Calu3 (cell line): ENCODE measurements around the gene GRXCR1. TPM values are rescaled to one million over a fixed set of nuclear protein-coding genes. Genes with fewer than 3 reads are reported as not detected.
A peak's percentile ranks its signal among the peaks of the same experiment; 100 is the strongest.

ENCODE experiments used
- BruUV-seq: library from RNA; stranded (reverse); fragments of 400-500 nt; replicated peaks from 2 replicates; lab custom pipeline; 2021; lab: Mats Ljungman, UMichigan
- CTCF ChIA-PET: fragments of 300-600 bp; sonication (Branson Sonifier 250); formaldehyde crosslinking; loops from one replicate; lab custom pipeline; 2022; ENCODE audit warnings: antibody characterized with exemption; lab: Charles Lee
- DNase-seq: peaks from one replicate; pipeline ENCODE4 v3.0.0; 2022
- H3K27ac Mint-ChIP-seq: one replicate; pipeline ENCODE4 v1.8.0; 2022; ENCODE audit warnings: mixed read lengths; ENCODE audit not compliant: unreplicated experiment
- H3K27me3 Mint-ChIP-seq: one replicate; pipeline ENCODE4 v1.8.0; 2022; ENCODE audit warnings: mixed read lengths; ENCODE audit not compliant: unreplicated experiment
- H3K36me3 Mint-ChIP-seq: one replicate; pipeline ENCODE4 v1.8.0; 2022; ENCODE audit warnings: mild to moderate bottlenecking, moderate library complexity, mixed read lengths; ENCODE audit not compliant: insufficient read depth, unreplicated experiment
- H3K4me1 Mint-ChIP-seq: one replicate; pipeline ENCODE4 v1.8.0; 2022; ENCODE audit warnings: mild to moderate bottlenecking, low read depth, mixed read lengths; ENCODE audit not compliant: unreplicated experiment
- H3K4me3 Mint-ChIP-seq: one replicate; pipeline ENCODE4 v1.8.0; 2022; ENCODE audit warnings: mild to moderate bottlenecking, low read depth, moderate library complexity, mixed read lengths; ENCODE audit not compliant: unreplicated experiment
- H3K9me3 Mint-ChIP-seq: one replicate; pipeline ENCODE4 v1.8.0; 2022; ENCODE audit warnings: low read depth, mixed read lengths; ENCODE audit not compliant: unreplicated experiment
- intact Hi-C: fragments of 100-400 bp; cut with micrococcal nuclease; formaldehyde crosslinking; loops from one replicate; pipeline ENCODE4 v1.10.0; 2022; ENCODE audit not compliant: unreplicated experiment
- total RNA-seq: library from RNA; stranded (reverse); gene quantifications from 2 replicates; pipeline ENCODE4 v1.2.3, GENCODE V29; 2022
- TF ChIP-seq, protein P1 (sequence below): fragments of 200-600 bp; IDR thresholded peaks from one replicate; pipeline ENCODE4 v1.8.0; 2022; ENCODE audit warnings: antibody characterized with exemption; ENCODE audit not compliant: unreplicated experiment

GRXCR1 gene
- total RNA-seq, 1 experiment from 2014 or later, result not detected

DNA sequence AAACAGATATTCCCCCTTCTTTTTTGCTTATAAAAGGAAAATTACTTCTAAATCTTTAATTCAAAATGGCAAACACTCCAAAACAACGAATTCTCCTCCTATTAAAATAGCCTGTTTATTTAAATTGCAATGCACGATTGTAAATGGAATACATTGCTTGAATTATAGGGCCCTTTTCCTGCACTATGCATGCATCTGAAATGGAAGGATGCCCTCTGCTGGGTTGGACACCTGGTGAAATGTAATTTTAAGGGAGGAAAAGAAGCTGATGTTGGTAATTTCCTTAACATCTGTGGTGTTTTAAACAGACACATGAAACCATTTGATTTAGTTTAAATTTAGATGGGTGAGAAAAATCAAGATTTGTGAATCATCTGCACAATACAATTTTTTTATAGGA, 72.8 kb downstream of the GRXCR1 start:
- TF ChIP-seq, protein P1, sequence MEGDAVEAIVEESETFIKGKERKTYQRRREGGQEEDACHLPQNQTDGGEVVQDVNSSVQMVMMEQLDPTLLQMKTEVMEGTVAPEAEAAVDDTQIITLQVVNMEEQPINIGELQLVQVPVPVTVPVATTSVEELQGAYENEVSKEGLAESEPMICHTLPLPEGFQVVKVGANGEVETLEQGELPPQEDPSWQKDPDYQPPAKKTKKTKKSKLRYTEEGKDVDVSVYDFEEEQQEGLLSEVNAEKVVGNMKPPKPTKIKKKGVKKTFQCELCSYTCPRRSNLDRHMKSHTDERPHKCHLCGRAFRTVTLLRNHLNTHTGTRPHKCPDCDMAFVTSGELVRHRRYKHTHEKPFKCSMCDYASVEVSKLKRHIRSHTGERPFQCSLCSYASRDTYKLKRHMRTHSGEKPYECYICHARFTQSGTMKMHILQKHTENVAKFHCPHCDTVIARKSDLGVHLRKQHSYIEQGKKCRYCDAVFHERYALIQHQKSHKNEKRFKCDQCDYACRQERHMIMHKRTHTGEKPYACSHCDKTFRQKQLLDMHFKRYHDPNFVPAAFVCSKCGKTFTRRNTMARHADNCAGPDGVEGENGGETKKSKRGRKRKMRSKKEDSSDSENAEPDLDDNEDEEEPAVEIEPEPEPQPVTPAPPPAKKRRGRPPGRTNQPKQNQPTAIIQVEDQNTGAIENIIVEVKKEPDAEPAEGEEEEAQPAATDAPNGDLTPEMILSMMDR, result no peak
- CTCF ChIA-PET, result interaction anchor here (1.0 kb wide), 1 partner anchor 397 kb away, joined by 3 read pairs; no protein-coding TSS in a partner anchor
- intact Hi-C loops, result no loop called here
- Mint-ChIP-seq H3K4me1 (no peaks in the 10 kb centered on the region), H3K27me3 (no peaks in the 10 kb centered on the region), H3K9me3 (peaks cover 3% of the 10 kb centered on the region), H3K4me3 (no peak overlapping the region), H3K27ac (no peak overlapping the region), H3K36me3 (no peaks in the 10 kb centered on the region)
- no peak for DNase-seq
- no TSS peak for BruUV-seq

DNA sequence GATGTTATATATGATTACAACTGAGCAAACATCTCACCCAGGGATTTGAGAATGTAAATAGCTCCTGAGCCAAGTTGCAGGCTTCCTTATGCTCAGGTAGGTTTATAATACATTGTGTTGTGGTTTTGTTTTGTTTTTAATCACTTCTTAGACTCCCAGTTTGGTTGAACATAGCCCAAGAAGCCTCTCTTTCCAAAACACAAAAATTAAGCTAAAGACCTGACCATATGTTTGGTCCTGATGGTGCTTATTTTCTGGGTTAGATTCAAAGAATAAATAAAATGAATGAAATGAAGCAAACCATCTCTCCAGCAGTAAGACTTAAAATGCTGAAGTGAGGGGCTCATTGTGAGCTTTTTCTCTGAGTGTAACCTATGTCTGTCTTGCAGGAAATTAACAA, 93.5 kb downstream of the GRXCR1 start:
- intact Hi-C loops, result no loop called here
- Mint-ChIP-seq H3K4me1 (no peaks in the 10 kb centered on the region), H3K4me3 (no peak overlapping the region), H3K36me3 (no peaks in the 10 kb centered on the region), H3K27ac (no peak overlapping the region), H3K9me3 (peaks cover 9% of the 10 kb centered on the region), H3K27me3 (no peaks in the 10 kb centered on the region)
- TF ChIP-seq, protein P1, result no peak
- CTCF ChIA-PET, result no interaction called here
- no peak for DNase-seq
- BruUV-seq, result no TSS peak

DNA sequence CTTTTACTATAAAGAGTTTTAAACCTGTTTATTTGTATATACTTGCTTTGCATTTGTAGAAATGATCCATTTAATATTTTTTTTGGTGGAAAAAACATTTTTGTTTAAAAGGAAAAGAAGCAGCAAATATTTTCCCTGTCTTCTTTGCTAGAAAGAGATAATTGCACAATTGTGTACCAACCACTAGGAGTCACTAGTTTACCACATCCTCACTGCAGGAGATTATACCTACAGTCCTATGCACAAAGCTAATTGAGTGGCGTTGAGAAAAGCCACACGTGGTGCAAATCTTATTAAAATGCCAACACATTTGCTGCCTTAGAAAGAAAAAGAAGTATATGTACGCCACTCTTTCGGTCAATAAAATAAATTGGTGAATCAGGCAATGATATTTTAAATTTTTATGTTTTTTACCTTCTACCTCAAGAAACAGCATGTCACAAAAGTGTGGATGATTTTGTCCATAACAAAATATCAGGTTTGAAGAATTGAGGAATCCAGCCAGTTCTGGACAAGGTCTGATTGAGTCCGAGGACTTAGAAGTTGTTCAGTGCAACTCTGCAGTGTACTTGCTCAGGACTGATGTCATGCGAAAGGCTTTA, 102.9 kb downstream of the GRXCR1 start:
- no peak overlapping the region for H3K27ac Mint-ChIP-seq
- no peaks in the 10 kb centered on the region for H3K27me3 Mint-ChIP-seq
- H3K4me3 Mint-ChIP-seq, result no peak overlapping the region
- no peaks in the 10 kb centered on the region for H3K36me3 Mint-ChIP-seq
- DNase-seq, result no peak
- no peaks in the 10 kb centered on the region for H3K9me3 Mint-ChIP-seq
- CTCF ChIA-PET, result no interaction called here
- intact Hi-C loops, result loop anchor here (1.0 kb wide), 1 partner anchor 1634 kb away; no protein-coding TSS in a partner anchor
- H3K4me1 Mint-ChIP-seq, result no peaks in the 10 kb centered on the region
- BruUV-seq, result no TSS peak
- TF ChIP-seq, protein P1, result peak; percentile 19

DNA sequence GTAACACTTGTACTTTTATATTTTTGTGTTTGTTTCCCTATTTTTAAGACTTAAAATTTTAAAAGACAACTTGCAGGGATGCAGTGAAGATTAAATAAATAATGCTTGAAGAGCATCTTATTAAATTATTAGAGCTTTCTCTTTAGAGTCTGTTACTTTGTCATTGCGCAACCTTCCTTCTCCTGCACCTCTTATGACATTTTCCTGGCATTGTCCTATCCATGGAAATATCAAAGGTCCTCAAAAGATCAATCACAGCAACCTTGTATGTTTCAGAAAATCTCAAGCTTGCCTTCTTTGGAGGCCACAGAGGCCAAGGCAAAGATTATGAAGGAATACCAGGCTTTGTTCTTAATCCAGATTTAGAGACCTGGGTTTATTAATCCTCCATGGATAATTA, 116.3 kb downstream of the GRXCR1 start:
- no peak overlapping the region for H3K27ac Mint-ChIP-seq
- H3K27me3 Mint-ChIP-seq, result no peaks in the 10 kb centered on the region
- no peak overlapping the region for H3K4me3 Mint-ChIP-seq
- CTCF ChIA-PET, result no interaction called here
- TF ChIP-seq, protein P1, result no peak
- no peaks in the 10 kb centered on the region for H3K36me3 Mint-ChIP-seq
- intact Hi-C loops, result no loop called here
- DNase-seq, result no peak
- H3K9me3 Mint-ChIP-seq, result peaks cover 8% of the 10 kb centered on the region
- H3K4me1 Mint-ChIP-seq, result no peaks in the 10 kb centered on the region
- BruUV-seq, result no TSS peak
